Thymus (tissue), 11 donors: ENCODE data around the gene EGR1. TPM values are rescaled to one million over a fixed set of nuclear protein-coding genes. Genes with fewer than 3 reads are reported as not detected.
"Not testable (repeated sequence)": the region's sequence is repeated elsewhere in the genome, so short reads cannot be mapped to it uniquely, and the experiment has no call there.

Source experiments
- DNase-seq, 9 donors: peaks; one replicate each; pipeline ENCODE4 v3.0.0-alpha.2; 2013; ENCODE audit warnings: low spot score in 9 of 9, low read depth in 6 of 9, missing footprints in 1 of 9
- H3K27ac ChIP-seq, 2 donors: one replicate each; pipeline ENCODE4 v1.5.1; 2013; ENCODE audit warnings: control low read depth in 1 of 2, low read depth in 1 of 2, low read length in 1 of 2, mild to moderate bottlenecking in 1 of 2, moderate library complexity in 1 of 2
- H3K27me3 ChIP-seq, 2 donors: one replicate each; pipeline ENCODE4 v1.5.1; 2013; ENCODE audit warnings: low read length in 1 of 2; ENCODE audit not compliant: control insufficient read depth in 2 of 2, insufficient read depth in 1 of 2
- H3K36me3 ChIP-seq, 2 donors: one replicate each; pipeline ENCODE4 v1.5.1; 2013; ENCODE audit warnings: low read length in 1 of 2, mild to moderate bottlenecking in 1 of 2, moderate library complexity in 1 of 2; ENCODE audit not compliant: control insufficient read depth in 2 of 2, insufficient read depth in 2 of 2
- H3K4me1 ChIP-seq, 2 donors: one replicate each; pipeline ENCODE4 v1.5.1; 2013; ENCODE audit warnings: low read length in 2 of 2; ENCODE audit not compliant: control insufficient read depth in 2 of 2, insufficient read depth in 2 of 2
- H3K4me3 ChIP-seq, 2 donors: one replicate each; pipeline ENCODE4 v1.5.1; 2013; ENCODE audit warnings: low read length in 2 of 2, control low read depth in 1 of 2, mild to moderate bottlenecking in 1 of 2
- H3K9me3 ChIP-seq, 2 donors: one replicate each; pipeline ENCODE4 v1.5.1; 2013; ENCODE audit warnings: low read length in 1 of 2, mild to moderate bottlenecking in 1 of 2; ENCODE audit not compliant: control insufficient read depth in 2 of 2, insufficient read depth in 1 of 2
- WGBS: extraction: QIAGEN DNeasy Blood & Tissue Kit; methylation state at CpG from one replicate; pipeline ENCODE4 v1.1.7; 2013; 5-methylcytosine and 5-hydroxymethylcytosine counted together
- polyA plus RNA-seq: library from polyadenylated mRNA; stranded (reverse); fragments of 200-250 nt; gene quantifications from one replicate; pipeline ENCODE4 v1.2.3, GENCODE V29; 2013
- total RNA-seq: library from RNA; stranded (reverse); fragments of 120-200 nt; gene quantifications from one replicate; pipeline ENCODE4 v1.2.4, GENCODE V29; 2013
- donor health status: healthy.

The EGR1 gene
- total and polyA plus RNA-seq, 2 donors, result 7.1 to 56.3 TPM

DNA sequence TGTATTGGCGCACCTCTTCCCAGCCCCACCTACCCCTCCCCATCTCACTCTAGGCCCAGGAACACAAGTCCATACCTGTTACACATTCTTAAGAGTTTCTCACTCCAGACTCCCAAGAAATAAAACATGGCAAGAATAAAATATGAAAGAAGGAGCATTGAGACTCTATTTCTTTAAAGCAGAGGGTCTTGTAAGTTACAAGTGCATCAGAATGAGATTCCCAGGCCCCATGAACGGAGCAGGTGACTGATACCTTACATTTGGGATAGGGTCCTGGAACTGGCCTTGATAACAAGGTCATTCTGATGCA lies 5.7 kb downstream of the EGR1 start:
- peaks cover 11 to 21% of the 10 kb centered on the region in 2 donors for H3K4me1 ChIP-seq
- DNase-seq, result no peak
- H3K36me3 ChIP-seq, result peaks cover 11 to 12% of the 10 kb centered on the region in 2 donors
- no peak overlapping the region for H3K27ac ChIP-seq
- peaks cover 0 to 22% of the 10 kb centered on the region in 2 donors for H3K27me3 ChIP-seq
- H3K9me3 ChIP-seq, result no peaks in the 10 kb centered on the region
- H3K4me3 ChIP-seq, result no peak overlapping the region
- WGBS, result 94% methylated on average over 2 of the region's 2 CpGs

DNA sequence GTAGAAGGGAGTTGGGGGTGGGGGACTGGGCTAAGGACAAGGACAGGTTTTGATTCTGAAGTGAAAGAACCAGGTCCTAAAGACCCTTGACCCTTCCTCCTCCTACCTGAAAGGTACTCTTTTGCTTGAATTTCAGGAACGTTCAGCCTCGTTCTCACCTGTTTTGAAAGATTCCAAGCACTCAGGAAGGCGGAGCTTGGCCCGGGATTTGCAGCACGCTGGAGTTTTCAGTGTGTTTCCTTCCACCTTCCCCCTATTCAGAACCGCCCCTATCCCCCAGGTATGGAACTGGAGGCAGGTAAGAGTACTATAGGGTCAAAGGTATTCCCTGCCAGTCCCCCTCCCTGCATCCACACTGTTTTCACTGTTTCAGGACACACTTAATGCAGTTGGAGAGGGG lies 7.1 kb downstream of the EGR1 start:
- Histone ChIP-seq H3K27me3 (peaks cover 0 to 9% of the 10 kb centered on the region in 2 donors), H3K36me3 (peaks cover 5 to 6% of the 10 kb centered on the region in 2 donors), H3K27ac (no peak overlapping the region), H3K9me3 (no peaks in the 10 kb centered on the region), H3K4me3 (no peak overlapping the region), H3K4me1 (peaks cover 6 to 9% of the 10 kb centered on the region in 2 donors)
- no peak for DNase-seq
- 72% methylated on average over 6 of the region's 6 CpGs for whole genome bisulfite sequencing

DNA sequence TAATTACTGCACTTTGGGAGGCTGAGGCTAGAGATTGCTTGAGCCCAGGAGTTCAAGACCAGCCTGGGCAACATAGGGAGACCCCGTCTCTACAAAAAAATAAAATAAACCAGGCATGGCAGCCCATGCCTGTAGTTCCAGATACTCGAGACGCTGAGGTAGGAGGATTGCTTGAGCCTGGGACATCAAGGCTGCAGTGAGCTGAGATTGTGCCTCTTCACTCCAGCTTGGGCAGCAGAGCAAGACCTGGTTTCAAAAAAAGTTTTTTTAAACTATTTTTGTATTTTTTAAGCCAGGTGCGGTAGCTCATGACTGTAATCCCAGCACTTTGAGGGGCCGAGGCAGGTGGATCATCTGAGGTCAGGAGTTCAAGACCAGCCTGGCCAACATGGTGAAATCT lies 7.9 kb downstream of the EGR1 start:
- not testable (repeated sequence) for H3K9me3 ChIP-seq, H3K4me3 ChIP-seq, DNase-seq, H3K36me3 ChIP-seq, H3K4me1 ChIP-seq, H3K27ac ChIP-seq, H3K27me3 ChIP-seq
- 97% methylated on average over 5 of the region's 5 CpGs for WGBS

DNA sequence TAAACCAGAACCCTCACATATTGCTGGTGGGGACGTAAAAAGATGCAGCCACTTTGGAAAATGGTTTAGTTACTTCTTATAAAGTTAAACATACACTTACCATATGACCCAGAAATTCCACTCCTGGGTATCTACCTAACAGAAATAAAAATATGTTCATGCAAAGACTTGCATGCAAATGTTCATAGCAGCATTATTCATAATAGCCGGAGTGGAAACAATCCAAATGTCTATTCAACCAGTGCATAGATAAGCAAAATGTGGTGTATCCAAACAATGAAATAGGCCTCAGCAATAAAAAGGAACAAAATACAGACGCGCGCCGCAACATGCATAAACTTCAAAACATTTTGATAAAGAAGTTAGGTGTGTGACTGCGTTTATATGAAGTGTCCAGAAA lies 11.6 kb downstream of the EGR1 start:
- no peak for DNase-seq
- Histone ChIP-seq H3K27ac (no peak overlapping the region), H3K4me3 (no peak overlapping the region), H3K27me3 (peaks cover 0 to 3% of the 10 kb centered on the region in 2 donors), H3K4me1 (no peaks in the 10 kb centered on the region), H3K9me3 (no peaks in the 10 kb centered on the region), H3K36me3 (no peaks in the 10 kb centered on the region)
- WGBS, result 96% methylated on average over 7 of the region's 7 CpGs

DNA sequence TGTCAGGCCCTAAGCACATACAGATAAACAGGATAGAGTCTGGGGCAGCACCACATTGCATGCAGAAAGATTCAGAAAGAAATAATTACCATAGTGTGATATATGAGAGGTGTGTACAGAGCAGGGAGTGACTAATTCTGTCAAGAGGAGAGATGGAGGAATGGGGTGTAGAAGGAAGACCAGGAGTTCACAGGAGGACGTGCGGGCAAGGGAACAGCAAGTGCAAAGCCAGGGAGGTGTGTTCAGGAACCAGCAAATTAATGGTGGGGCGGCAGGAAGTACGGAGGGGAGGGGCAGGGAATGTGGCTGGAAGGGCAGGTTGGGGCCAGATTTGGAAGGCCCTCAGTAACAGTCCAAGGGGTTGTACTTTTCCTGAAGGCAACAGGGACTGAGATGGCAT lies 17.4 kb downstream of the EGR1 start:
- no peaks in the 10 kb centered on the region for H3K4me1 ChIP-seq
- no peak for DNase-seq
- H3K27me3 ChIP-seq, result peaks cover 2 to 3% of the 10 kb centered on the region in 2 donors
- no peaks in the 10 kb centered on the region for H3K36me3 ChIP-seq
- no peak overlapping the region for H3K4me3 ChIP-seq
- H3K9me3 ChIP-seq, result no peaks in the 10 kb centered on the region
- 80% methylated on average over 4 of the region's 4 CpGs for WGBS
- H3K27ac ChIP-seq, result no peak overlapping the region

DNA sequence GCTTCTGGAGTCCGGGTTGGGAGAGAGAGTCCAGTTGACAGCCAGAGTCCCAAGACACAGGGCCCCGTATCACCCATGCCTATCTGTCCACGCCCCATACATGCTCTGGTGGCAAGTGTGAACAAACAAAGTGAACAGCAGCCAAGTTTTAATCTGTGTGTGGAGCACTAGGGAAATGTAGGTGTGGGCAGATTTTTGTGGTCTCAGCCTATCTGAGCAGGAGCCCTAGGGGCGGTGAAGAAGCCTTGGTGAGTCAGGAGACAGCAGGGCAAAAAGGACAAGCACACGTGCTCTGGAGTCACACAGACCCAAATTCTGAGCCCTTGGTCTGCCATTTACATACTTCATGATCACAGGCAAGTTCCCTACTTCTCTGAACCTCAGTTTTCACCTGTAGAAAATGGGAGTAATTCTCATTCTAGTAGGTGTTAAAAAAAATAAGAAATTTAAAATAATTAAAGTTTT lies 23.2 kb downstream of the EGR1 start:
- WGBS, result 92% methylated on average over 5 of the region's 5 CpGs
- H3K36me3 ChIP-seq, result no peaks in the 10 kb centered on the region
- peaks cover 0 to 3% of the 10 kb centered on the region in 2 donors for H3K9me3 ChIP-seq
- peaks cover 14 to 43% of the 10 kb centered on the region in 2 donors for H3K27me3 ChIP-seq
- H3K4me1 ChIP-seq, result peaks cover 12 to 23% of the 10 kb centered on the region in 2 donors
- DNase-seq, result no peak
- H3K27ac ChIP-seq, result no peak overlapping the region
- H3K4me3 ChIP-seq, result no peak overlapping the region

DNA sequence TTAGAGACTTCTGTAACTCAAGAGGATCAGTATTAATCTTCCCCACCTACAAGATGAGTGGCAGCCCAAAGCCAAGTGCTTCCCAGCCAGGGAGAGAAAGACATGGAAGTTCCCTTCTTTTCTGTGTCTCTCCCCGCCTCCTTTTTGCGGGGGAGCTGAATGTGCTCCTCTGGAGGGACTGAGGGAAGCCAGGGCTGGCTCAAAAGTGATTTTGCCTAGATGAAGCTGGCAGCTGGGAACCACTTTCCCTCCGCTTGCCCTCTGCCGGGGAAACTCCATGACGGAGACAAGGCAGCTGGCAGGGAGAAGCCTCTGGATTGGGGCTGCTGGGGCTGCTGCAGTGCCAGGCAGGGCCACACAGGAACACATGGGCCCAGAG lies 24.4 kb downstream of the EGR1 start:
- H3K4me1 ChIP-seq, result peaks cover 12 to 27% of the 10 kb centered on the region in 2 donors
- no peaks in the 10 kb centered on the region for H3K36me3 ChIP-seq
- peaks cover 0 to 3% of the 10 kb centered on the region in 2 donors for H3K9me3 ChIP-seq
- H3K4me3 ChIP-seq, result no peak overlapping the region
- H3K27me3 ChIP-seq, result peaks cover 14 to 43% of the 10 kb centered on the region in 2 donors
- H3K27ac ChIP-seq, result no peak overlapping the region
- no peak for DNase-seq
- WGBS, result 85% methylated on average over 5 of the region's 5 CpGs

DNA sequence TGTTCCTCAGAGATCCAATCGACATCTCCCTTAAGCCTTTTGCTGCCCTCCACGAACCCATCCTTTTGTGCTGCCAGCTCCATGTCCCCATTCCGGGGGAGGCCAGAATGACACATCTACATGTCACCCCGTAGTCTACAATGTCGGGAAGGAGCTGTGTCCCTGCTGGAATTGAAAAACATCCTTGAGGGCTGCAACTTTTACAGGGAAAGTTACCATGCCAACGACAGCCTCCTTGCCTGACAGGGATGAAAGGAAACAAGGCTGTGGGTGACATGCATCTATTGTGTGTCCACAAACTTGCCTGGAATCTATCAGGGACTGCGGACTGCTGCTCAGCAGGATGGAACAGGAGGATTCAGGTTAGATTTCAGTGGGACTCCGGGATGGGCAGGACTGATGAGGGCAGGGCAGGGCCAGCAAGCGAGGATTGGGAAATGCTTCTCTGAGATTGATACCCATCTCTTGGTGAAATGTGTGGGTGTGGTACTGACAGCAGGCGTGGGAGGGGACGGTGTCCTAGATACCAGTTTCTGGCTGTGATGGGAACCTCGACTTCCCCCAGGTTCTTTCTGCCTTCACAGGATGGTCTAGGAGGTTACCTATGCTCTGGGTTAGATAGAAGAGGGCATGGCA lies 25.5 kb downstream of the EGR1 start:
- Histone ChIP-seq H3K36me3 (no peaks in the 10 kb centered on the region), H3K4me1 (peaks cover 12 to 27% of the 10 kb centered on the region in 2 donors), H3K27me3 (peaks cover 14 to 43% of the 10 kb centered on the region in 2 donors), H3K4me3 (no peak overlapping the region), H3K9me3 (peaks cover 0 to 3% of the 10 kb centered on the region in 2 donors), H3K27ac (no peak overlapping the region)
- no peak for DNase-seq
- WGBS, result 91% methylated on average over 12 of the region's 12 CpGs

DNA sequence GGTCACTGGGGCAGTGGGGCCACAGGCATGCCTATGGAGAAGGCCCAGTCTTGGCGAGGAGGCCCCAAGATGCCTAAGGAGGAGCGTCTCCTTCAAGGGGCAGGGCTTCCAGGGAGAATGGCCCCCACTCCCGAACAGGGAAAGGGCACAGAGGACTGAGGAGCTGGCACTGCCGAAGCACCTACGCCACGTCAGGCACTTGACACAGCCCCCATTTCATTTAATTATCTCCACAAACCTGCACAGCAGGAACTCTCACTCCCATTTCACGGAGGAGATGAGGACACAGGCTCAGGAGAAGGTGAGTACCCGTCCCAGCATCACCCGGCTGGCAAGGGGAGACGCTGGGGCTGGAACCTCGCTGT lies 26.0 kb downstream of the EGR1 start:
- WGBS, result 65% methylated on average over 11 of the region's 11 CpGs
- Histone ChIP-seq H3K4me1 (peaks cover 12 to 27% of the 10 kb centered on the region in 2 donors), H3K27ac (peak overlapping the region in 1 of 2 donors; percentile 38), H3K4me3 (peak overlapping the region; percentile 41 to 71), H3K9me3 (peaks cover 0 to 3% of the 10 kb centered on the region in 2 donors), H3K27me3 (peaks cover 14 to 43% of the 10 kb centered on the region in 2 donors), H3K36me3 (no peaks in the 10 kb centered on the region)
- no peak for DNase-seq
